GM19043 (cell line): ENCODE data around the gene SNAPC2.

Source experiments
- ATAC-seq: cut with Tn5 transposase; IDR thresholded peaks from one replicate; pipeline ENCODE4 v1.9.1; 2021; ENCODE audit warnings: low read depth; ENCODE audit not compliant: unreplicated experiment

Gene SNAPC2

DNA sequence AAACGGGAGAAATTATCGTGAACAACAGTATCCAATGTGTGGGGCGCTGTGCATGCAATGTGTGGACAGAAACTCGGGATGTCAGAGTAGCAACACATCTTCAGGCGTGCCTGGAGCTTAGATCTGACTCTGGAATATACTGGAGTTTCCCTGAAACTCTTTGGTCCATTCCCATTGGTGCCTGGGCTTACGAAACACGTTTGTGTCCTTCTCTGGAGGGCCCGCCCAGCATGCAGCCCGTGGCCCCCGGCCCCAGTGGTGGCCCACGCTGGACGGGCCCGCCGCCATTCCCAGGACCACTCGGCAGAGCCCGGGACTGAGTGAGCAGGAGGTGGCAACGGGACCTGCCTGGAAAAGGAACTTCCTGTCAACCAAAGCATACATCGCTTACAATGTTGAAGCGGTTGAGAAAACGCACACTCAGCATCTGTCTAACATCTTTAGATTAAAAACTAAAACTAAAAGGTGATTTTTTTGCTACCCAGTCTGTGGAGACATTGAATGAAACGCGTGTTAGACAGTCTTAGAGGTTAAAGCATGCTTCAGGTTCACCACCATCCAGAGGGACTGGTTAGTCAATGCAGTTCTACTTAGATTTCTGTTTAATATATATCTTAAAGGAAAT is 42.6 kb downstream of the SNAPC2 start:
- ATAC-seq, result no peak

- ATAC-seq, result no peak
Measured at GRCh38 chr19:7963566-7963965, 43.4 kb downstream of the SNAPC2 start.

- ATAC-seq, result no peak
Measured at GRCh38 chr19:7965259-7965841, 45.2 kb downstream of the SNAPC2 start.

DNA sequence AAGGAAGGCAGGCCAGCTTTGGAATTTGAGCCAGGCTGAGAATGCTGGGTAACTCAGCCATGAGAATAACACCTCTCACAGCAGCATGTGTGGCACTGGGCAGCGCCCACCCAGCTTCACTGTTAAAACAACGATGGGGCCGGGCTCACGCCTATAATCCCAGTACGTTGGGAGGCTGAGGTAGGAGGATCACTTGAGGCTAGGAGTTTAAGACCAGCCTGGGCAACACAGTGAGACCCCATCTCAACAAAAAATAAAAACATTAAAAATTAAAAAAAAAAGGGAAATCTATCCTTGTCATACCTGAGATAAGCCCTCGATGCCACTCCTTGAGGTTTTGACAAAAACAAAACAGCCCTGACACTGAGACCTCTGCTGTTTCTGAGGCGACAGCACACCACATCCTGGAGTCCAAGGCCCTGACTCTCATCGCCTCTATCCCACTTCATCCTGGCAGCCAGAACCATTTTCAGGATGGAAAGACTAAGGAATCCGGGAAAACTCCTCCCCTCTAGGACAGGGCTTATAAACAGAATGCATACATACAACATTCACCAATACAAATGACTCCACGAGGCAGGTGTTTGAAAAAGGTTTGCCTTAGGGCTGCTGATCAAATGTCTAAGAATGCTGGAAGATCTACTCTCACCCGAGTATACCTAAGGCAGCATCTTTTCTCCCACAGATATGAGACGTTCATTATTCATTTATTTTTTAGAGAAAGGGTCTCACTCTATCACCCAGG is 46.0 kb downstream of the SNAPC2 start:
- ATAC-seq, result no peak

GRCh38 chr19:7968008-7968795 is 48.1 kb downstream of the SNAPC2 start:
- ATAC-seq, result no peak

GRCh38 chr19:7968796-7969554 is 48.8 kb downstream of the SNAPC2 start:
- ATAC-seq, result no peak

DNA sequence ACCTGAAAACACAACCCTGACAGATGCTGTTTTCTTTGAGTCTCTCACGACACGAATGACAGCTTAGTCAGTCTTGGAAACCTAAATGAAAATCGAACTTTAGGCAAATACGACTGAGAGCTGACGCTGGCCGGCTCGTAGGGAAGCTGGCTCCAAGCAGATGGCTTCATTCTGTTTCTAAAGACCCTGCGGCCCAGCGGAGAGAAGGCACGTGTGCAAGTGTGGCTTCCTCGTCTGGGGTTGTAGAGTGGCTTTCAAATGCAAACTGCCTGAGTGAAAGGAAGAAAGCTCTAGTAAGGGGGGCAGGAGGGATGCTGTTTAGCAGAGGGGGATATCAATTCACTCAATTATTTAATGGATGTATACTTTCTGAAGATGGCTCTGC is 49.4 kb downstream of the SNAPC2 start:
- no peak for ATAC-seq

- no peak for ATAC-seq
Measured at GRCh38 chr19:7970716-7971448, 50.7 kb downstream of the SNAPC2 start.

DNA sequence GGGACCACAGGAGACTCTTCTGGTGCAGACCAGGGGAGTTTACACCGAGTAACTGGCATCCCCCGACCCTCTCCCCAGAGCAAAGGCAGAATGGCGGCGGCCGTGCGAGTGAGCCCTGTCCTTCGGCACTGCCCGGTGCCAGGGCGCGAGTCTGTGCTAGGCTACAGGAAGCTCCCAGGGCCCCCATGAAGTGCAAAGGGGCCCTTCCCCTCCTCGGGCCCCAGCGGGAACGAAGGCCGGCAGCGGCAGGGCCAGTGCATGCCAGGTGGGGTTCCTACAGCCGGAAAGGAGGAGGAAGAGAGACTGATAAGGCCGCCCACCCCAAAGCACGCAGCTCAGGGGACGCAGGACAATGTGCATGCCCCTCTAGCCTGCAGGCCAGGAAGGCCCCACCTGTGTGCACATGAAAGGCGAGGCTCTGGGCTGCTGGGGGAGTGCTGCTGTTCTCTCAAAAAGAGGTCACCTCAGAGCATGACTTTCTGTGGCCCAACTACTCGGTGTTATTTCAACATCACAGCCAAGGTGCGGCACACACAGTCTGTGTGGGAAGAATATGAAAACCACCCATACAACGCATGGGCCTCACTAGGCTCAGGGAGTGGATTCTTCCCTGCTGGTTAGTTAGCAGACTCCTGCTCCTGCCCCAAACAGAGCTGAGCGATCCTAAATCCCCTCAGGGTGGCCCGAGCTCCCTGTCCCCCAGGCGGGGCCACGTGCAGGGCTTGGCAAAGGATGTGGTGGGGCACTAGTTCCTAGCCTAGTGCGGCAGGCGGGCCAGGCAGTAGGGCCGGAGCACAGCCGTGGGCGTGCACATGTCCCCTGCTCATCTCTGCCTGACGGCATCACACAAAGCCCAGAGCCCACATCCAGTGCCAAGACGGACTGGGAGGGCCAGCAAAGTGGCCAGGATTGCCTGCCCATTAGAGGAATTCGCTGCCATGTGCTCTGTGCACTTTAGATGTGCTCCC is 51.7 kb downstream of the SNAPC2 start:
- ATAC-seq, result no peak
